HG03139 (cell line): ENCODE measurements around the gene SULF2.
A peak's percentile ranks its signal among the peaks of the same experiment; 100 is the strongest.

Experiments
- ATAC-seq: cut with Tn5 transposase; IDR thresholded peaks from one replicate; pipeline ENCODE4 v1.9.1; 2021; ENCODE audit not compliant: unreplicated experiment

The SULF2 gene

GRCh38 chr20:47610945-47611250 lies 174.4 kb downstream of the SULF2 start:
- ATAC-seq: no peak

GRCh38 chr20:47610247-47610944 lies 174.9 kb downstream of the SULF2 start:
- peak; percentile 60 for ATAC-seq

DNA sequence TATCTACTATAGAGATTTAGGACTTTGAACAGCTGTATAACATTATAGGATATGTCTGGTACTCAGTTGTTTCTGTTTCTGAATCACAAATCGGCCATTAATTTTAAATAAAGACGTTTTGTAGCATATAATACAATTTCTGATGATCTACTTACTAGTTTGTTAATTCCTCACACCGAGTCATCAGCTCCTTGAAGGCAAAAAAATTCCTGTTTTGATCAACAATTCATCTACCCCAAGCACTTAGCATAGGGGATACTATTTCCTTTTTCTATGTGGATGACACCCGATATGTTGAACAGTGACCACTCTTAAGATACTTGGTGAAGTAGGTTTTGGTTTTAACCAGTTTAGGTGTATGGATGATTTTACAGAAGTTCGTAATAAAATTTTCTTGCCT lies 176.3 kb downstream of the SULF2 start:
- ATAC-seq: no peak
